MM.1S (cell line): Measurements from ENCODE around the gene FNTB.

ENCODE experiments used
- DNase-seq: peaks from one replicate; pipeline ENCODE4 v3.0.0-alpha.2; 2015
- H2AFZ ChIP-seq: fragments of 300-600 bp; sonication (generic); 2 replicates; pipeline ENCODE4 v1.6.0; 2016; ENCODE audit warnings: antibody characterized with exemption, low read length
- H3F3A ChIP-seq: fragments of 300-600 bp; sonication (generic); 2 replicates; pipeline ENCODE4 v1.6.1; 2016; ENCODE audit warnings: mild to moderate bottlenecking, antibody characterized with exemption, low read length, moderate library complexity, mixed read lengths; ENCODE audit not compliant: insufficient read depth
- H3K27ac ChIP-seq: fragments of 300-600 bp; sonication (generic); 2 replicates; pipeline ENCODE4 v1.5.1; 2016; ENCODE audit warnings: mild to moderate bottlenecking, low read length
- H3K27me3 ChIP-seq: fragments of 300-600 bp; sonication (generic); replicated peaks from 2 replicates; pipeline ENCODE4 v1.6.0; 2016; ENCODE audit warnings: low read length; ENCODE audit not compliant: insufficient read depth
- H3K36me3 ChIP-seq: fragments of 300-600 bp; sonication (generic); replicated peaks from 2 replicates; pipeline ENCODE4 v1.6.1; 2016; ENCODE audit warnings: mild to moderate bottlenecking, low read length, mixed read lengths; ENCODE audit not compliant: insufficient read depth
- H3K4me1 ChIP-seq: fragments of 300-600 bp; sonication (generic); 2 replicates; pipeline ENCODE4 v1.6.1; 2016; ENCODE audit warnings: low read length, mixed read lengths
- H3K4me2 ChIP-seq: fragments of 300-600 bp; sonication (generic); 2 replicates; pipeline ENCODE4 v1.6.0; 2016; ENCODE audit warnings: low read depth, low read length
- H3K4me3 ChIP-seq: fragments of 300-600 bp; sonication (generic); 2 replicates; pipeline ENCODE4 v1.5.1; 2016; ENCODE audit warnings: low read length, mixed read lengths
- H3K79me2 ChIP-seq: fragments of 300-600 bp; sonication (generic); 2 replicates; pipeline ENCODE4 v1.6.1; 2016; ENCODE audit warnings: mixed run types, low read length, mixed read lengths
- H3K9ac ChIP-seq: fragments of 300-600 bp; sonication (generic); 2 replicates; pipeline ENCODE4 v1.6.1; 2016; ENCODE audit warnings: low read length, mixed read lengths
- H3K9me2 ChIP-seq: fragments of 300-600 bp; sonication (generic); replicated peaks from 2 replicates; pipeline ENCODE4 v1.6.1; 2016; ENCODE audit warnings: mild to moderate bottlenecking, low read length, mixed read lengths; ENCODE audit not compliant: insufficient read depth
- H3K9me3 ChIP-seq: fragments of 300-600 bp; sonication (generic); replicated peaks from 2 replicates; pipeline ENCODE4 v1.6.1; 2016; ENCODE audit warnings: mild to moderate bottlenecking, low read length, mixed read lengths; ENCODE audit not compliant: insufficient read depth
- H4K20me1 ChIP-seq: fragments of 300-600 bp; sonication (generic); 2 replicates; pipeline ENCODE4 v1.6.1; 2016; ENCODE audit warnings: mild to moderate bottlenecking, low read length, moderate library complexity, mixed read lengths; ENCODE audit not compliant: insufficient read depth
- EZH2 ChIP-seq: fragments of 300-600 bp; sonication (generic); optimal IDR thresholded peaks from 2 replicates; pipeline ENCODE3; 2017; ENCODE audit warnings: low read depth, mild to moderate bottlenecking, antibody characterized with exemption, low read length, mixed read lengths
- EZH2phosphoT487 ChIP-seq: fragments of 300-600 bp; sonication (generic); IDR thresholded peaks from 2 replicates; pipeline ENCODE4 v1.6.1; 2018; ENCODE audit warnings: antibody characterized with exemption, low read length
- TF ChIP-seq, protein P1 (sequence below): fragments of 300-600 bp; sonication (generic); IDR thresholded peaks from 2 replicates; pipeline ENCODE4 v1.5.1; 2016; ENCODE audit warnings: antibody characterized with exemption, low read length, mixed read lengths

The FNTB gene

DNA sequence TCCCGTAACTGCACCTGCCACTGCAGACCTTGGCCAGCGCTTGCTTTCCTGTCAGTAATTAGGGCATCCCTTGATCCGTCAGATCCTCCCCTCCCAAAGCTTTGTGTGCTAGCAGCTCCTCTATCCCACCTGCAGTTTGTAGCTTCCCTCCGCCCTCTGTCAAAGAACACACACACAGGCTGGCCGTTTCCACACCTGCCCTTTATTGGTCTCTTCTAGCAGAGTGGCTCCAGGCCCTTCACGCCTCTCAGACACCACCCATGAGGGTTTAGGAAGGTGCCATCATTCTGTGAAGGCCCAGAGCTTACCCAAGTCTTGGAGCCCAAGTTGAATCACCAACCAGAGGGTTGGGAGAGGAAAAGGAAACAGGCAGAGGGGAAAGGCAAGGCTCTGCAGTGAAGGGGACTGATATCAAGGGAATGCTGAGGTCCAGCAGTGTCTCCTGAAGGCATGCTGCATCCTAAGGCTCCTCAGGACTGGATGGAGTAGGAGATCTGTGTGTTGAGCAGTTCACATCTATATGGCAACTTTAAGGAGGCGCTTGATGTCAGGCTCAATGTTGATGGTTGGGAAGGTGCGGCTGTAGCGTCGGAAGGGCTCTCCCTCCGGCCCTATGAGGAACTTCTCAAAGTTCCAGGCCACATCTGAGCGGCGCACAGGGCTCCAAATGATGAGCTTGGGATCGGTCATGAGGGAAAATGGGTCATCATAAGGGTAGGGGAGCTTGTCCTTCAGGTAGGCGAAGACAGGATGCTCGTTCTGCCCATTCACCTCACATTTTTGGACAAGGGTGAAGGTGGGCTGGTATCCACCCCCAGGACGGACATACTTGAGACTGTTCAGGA lies 47.5 kb upstream of the FNTB start:
- no peak overlapping the region for H3K4me3 ChIP-seq
- H3K9me2 ChIP-seq = no peaks in the 10 kb centered on the region
- H3K9me3 ChIP-seq = no peaks in the 10 kb centered on the region
- no peak overlapping the region for H3K4me2 ChIP-seq
- H2AFZ ChIP-seq = no peak overlapping the region
- no peak overlapping the region for H3K27ac ChIP-seq
- H3F3A ChIP-seq = peaks cover 11% of the 10 kb centered on the region; the same call in 1 of the 2 replicates
- no peaks in the 10 kb centered on the region for H4K20me1 ChIP-seq
- DNase-seq = no peak
- H3K9ac ChIP-seq = no peak overlapping the region
- peaks cover 25% of the 10 kb centered on the region for H3K4me1 ChIP-seq
- no peaks in the 10 kb centered on the region for H3K27me3 ChIP-seq
- no peak for TF ChIP-seq EZH2
- TF ChIP-seq EZH2phosphoT487 = no peak
- TF ChIP-seq, protein P1, sequence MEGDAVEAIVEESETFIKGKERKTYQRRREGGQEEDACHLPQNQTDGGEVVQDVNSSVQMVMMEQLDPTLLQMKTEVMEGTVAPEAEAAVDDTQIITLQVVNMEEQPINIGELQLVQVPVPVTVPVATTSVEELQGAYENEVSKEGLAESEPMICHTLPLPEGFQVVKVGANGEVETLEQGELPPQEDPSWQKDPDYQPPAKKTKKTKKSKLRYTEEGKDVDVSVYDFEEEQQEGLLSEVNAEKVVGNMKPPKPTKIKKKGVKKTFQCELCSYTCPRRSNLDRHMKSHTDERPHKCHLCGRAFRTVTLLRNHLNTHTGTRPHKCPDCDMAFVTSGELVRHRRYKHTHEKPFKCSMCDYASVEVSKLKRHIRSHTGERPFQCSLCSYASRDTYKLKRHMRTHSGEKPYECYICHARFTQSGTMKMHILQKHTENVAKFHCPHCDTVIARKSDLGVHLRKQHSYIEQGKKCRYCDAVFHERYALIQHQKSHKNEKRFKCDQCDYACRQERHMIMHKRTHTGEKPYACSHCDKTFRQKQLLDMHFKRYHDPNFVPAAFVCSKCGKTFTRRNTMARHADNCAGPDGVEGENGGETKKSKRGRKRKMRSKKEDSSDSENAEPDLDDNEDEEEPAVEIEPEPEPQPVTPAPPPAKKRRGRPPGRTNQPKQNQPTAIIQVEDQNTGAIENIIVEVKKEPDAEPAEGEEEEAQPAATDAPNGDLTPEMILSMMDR = no peak
- no peaks in the 10 kb centered on the region for H3K36me3 ChIP-seq
- H3K79me2 ChIP-seq = peaks cover 7% of the 10 kb centered on the region

DNA sequence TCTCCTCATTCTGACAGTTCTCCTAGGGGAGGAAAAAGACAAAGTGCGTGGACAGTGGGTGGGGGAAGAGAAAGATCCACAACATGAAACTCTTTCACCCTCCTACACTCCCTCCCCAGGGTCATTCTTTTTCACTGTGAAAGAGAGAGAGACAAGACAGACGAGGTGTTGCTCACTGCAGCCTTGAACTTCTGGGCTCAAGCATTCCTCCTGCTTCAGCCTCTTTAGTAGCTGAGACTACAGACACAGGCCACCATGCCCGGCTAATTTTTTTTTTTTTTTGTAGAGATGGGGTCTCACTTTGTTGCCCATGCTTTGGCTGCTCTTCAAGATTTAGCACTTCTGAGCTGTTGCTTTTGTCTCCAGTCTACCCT lies 46.9 kb upstream of the FNTB start:
- Histone ChIP-seq H3K27ac (no peak overlapping the region), H3F3A (peaks cover 11% of the 10 kb centered on the region; the same call in 1 of the 2 replicates), H3K36me3 (no peaks in the 10 kb centered on the region), H3K9me2 (no peaks in the 10 kb centered on the region), H3K27me3 (no peaks in the 10 kb centered on the region), H3K9me3 (no peaks in the 10 kb centered on the region), H2AFZ (no peak overlapping the region), H3K4me3 (no peak overlapping the region), H3K4me2 (no peak overlapping the region), H3K9ac (no peak overlapping the region), H3K79me2 (peaks cover 7% of the 10 kb centered on the region), H3K4me1 (peaks cover 25% of the 10 kb centered on the region), H4K20me1 (no peaks in the 10 kb centered on the region)
- no peak for DNase-seq
- TF ChIP-seq EZH2phosphoT487 (no peak), EZH2 (no peak)
- TF ChIP-seq, protein P1 = no peak

DNA sequence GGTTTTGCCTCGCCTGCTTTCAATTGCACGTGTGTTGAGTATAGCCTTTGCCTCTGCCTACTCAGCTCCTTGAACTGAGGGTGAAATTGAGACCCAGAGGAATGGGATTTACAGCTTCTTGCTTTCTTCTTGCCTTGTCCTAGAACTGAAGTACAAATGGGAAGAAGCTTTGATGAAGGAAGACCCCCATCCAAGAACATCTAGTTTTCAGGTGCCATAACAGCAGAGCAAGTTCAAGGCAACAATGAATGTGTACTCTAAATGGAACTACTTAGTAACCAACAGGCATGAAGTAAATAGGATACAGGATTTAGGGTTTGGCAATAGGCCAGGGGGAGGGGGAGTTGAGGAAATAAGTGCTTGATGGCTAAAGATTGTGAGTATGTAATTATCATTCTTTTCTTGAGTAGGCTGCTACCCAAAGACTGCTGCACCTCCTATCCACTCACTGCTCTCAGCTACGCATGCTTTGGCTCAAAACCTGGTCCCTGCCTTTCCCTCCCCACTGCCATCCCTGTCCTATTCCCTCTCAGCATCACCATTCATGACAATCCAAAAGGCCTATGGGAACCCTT lies 46.3 kb upstream of the FNTB start:
- DNase-seq = no peak
- H4K20me1 ChIP-seq = no peaks in the 10 kb centered on the region

More for the DNA sequence above, 46.3 kb upstream of the FNTB start:
- H3K4me3 ChIP-seq = no peak overlapping the region
- no peaks in the 10 kb centered on the region for H3K36me3 ChIP-seq
- no peaks in the 10 kb centered on the region for H3K9me2 ChIP-seq
- H2AFZ ChIP-seq = no peak overlapping the region
- no peaks in the 10 kb centered on the region for H3K9me3 ChIP-seq
- peaks cover 7% of the 10 kb centered on the region for H3K79me2 ChIP-seq
- no peak for TF ChIP-seq EZH2phosphoT487
- TF ChIP-seq, protein P1 = no peak
- TF ChIP-seq EZH2 = no peak
- peaks cover 24% of the 10 kb centered on the region for H3K4me1 ChIP-seq
- no peak overlapping the region for H3K9ac ChIP-seq
- peaks cover 11% of the 10 kb centered on the region; the same call in 1 of the 2 replicates for H3F3A ChIP-seq
- H3K27me3 ChIP-seq = no peaks in the 10 kb centered on the region
- H3K27ac ChIP-seq = no peak overlapping the region
- no peak overlapping the region for H3K4me2 ChIP-seq
